Measurements from ENCODE around the gene MPP7.

DNA sequence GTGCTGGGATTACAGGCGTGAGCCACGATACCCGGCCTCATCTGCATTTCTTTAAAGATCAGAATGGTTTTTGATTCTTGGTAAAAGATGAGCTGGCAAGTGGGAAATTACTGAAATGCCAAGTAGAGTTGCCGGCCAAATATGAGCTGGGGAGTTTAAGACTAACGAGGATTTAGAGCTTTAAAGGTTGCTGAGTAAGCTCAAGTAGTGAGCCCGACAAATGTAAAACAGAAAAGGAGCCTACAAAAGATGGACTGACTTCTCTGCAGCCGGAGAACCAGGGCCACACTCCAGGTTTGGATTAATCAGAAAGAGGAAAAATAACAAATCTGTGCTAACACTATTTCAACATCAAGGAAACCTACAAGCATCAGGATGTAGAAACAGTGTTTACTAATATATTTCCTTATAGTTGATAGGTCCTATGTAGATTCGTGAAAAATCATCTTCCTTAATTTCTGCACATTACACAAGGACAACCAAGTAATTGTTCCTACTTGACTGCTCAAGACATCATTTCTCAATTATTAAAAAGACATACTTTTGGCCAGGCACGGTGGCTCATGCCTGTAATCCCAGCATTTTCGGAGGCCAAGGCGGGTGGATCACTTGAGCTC lies 49.6 kb downstream of the MPP7 start:
- TF ChIP-seq CTCF (IDR thresholded peaks at IDR 0.05; ENCODE audit: poor library complexity, severe bottlenecking) (no peak), EP300 (conservative IDR thresholded peaks at IDR 0.05; ENCODE audit: poor library complexity, severe bottlenecking) (no peak), RAD21 (conservative IDR thresholded peaks at IDR 0.05) (no peak), MXI1 (conservative IDR thresholded peaks at IDR 0.05; ENCODE audit: poor library complexity, severe bottlenecking) (no peak), TAF1 (IDR thresholded peaks at IDR 0.05; ENCODE audit: low read depth) (no peak), SMC3 (conservative IDR thresholded peaks at IDR 0.05; ENCODE audit: poor library complexity) (no peak), EZH2 (IDR thresholded peaks at IDR 0.05; ENCODE audit: borderline replicate concordance, insufficient read depth, low read length, poor library complexity, severe bottlenecking) (no peak)
- TF ChIP-seq, protein P1, sequence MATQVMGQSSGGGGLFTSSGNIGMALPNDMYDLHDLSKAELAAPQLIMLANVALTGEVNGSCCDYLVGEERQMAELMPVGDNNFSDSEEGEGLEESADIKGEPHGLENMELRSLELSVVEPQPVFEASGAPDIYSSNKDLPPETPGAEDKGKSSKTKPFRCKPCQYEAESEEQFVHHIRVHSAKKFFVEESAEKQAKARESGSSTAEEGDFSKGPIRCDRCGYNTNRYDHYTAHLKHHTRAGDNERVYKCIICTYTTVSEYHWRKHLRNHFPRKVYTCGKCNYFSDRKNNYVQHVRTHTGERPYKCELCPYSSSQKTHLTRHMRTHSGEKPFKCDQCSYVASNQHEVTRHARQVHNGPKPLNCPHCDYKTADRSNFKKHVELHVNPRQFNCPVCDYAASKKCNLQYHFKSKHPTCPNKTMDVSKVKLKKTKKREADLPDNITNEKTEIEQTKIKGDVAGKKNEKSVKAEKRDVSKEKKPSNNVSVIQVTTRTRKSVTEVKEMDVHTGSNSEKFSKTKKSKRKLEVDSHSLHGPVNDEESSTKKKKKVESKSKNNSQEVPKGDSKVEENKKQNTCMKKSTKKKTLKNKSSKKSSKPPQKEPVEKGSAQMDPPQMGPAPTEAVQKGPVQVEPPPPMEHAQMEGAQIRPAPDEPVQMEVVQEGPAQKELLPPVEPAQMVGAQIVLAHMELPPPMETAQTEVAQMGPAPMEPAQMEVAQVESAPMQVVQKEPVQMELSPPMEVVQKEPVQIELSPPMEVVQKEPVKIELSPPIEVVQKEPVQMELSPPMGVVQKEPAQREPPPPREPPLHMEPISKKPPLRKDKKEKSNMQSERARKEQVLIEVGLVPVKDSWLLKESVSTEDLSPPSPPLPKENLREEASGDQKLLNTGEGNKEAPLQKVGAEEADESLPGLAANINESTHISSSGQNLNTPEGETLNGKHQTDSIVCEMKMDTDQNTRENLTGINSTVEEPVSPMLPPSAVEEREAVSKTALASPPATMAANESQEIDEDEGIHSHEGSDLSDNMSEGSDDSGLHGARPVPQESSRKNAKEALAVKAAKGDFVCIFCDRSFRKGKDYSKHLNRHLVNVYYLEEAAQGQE (IDR thresholded peaks at IDR 0.05; ENCODE audit: borderline replicate concordance), result no peak
